A172 (cell line): ENCODE measurements around the gene FUT7. TPM values are rescaled to one million over a fixed set of nuclear protein-coding genes. Genes with fewer than 3 reads are reported as not detected.

ENCODE experiments used
- DNase-seq: peaks from one replicate; pipeline ENCODE4 v3.0.0-alpha.2; 2015; ENCODE audit warnings: low spot score
- total RNA-seq: library from RNA; depleted of rRNA; stranded (reverse); fragments of >200 nt; shearing (Covaris generic); gene quantifications from 2 replicates; pipeline ENCODE4 v1.2.3, GENCODE V29; 2014

FUT7 gene
- total RNA-seq, 1 experiment from 2014 or later: not detected

DNA sequence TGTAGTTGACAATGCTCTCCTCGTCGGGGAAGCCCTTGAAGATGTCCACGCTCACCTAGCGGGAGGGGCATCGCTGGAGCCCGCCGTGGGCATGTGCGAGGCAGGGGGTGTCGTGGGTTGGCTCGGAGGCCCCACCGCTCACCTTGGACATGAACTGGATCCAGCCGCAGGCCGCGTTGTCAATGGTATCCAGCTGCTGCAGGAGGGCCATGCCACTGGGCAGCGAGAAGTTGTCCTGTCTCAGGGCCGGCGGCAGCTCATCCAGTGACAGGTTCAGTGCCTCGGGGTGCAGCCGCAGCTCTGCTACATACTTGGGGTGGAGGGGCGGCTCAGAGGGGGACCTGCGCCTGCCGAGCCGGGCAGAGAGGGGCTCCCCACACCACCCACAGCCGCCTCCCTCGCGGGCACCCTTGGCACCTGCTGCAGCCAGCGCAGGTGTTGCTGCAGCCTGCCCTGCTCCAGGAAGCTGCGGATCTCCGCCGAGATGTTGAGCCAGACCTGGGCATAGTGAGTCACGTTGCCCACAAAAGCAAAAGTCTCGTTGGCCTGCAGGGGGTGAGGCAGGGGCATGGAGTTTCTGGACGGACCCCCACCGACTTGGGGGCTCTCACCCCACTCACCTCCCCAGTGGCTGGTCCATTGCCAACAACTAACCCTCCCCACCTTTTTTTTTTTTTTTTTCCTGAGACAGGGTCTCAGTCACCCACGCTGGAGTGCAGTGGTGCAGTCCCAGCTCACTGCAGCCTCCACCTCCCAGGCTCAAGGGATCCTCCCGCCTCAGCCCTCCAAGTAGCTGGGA lies 12.9 kb downstream of the FUT7 start:
- no peak for DNase-seq

DNA sequence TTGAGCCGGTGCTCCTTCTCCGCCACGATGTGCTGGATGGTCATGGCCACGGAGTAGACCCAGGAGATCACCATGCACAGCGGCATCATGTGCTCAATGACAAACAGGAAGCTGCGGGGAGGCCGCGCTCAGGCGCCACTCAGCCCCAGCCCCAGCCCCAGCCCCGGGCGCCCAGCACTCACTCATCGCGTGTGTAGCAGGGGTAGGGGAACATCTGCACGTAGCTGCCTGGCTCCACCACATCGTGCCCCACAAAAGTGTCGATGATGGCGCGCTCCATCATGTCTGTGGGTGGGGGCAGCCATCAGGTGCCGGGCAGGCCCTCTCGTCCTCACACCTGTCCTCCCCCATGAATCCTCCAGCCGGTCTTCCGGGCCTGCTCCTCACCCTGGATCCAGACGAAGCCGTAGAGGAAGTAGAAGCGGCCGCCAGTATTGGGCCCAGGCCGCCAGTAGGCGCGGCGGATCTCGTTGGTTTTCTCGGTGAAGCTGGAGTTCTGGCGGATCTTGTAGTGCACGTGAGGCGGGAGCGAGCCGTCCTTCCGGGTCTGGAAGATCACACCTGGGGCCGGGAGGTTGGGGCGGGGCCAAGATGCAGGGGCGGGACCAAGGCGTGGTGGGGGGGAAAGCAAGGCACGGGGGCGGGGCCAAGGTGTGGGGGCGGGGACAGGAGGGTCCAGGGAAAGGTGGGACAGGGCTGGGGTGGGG lies 13.9 kb downstream of the FUT7 start:
- no peak for DNase-seq

DNA sequence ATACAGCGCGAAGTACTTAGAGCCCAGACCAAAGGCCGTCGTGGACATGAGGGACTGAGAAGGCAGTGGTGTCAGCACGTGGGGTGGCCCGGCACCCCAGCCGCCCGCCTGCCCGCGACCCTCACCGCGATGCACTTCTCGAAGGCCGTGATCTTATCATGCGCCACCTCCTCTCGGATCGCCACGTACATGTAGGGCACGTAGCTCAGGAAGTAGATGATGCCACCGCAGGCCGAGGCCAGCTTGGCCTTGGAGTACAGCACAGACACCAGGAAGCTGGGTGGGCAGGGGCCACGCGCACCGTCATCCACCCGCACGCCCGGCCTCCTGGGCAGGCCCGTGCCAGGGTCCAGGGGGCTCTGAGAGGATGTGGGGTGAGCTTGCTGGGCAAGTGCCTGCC lies 14.8 kb downstream of the FUT7 start:
- DNase-seq: no peak

DNA sequence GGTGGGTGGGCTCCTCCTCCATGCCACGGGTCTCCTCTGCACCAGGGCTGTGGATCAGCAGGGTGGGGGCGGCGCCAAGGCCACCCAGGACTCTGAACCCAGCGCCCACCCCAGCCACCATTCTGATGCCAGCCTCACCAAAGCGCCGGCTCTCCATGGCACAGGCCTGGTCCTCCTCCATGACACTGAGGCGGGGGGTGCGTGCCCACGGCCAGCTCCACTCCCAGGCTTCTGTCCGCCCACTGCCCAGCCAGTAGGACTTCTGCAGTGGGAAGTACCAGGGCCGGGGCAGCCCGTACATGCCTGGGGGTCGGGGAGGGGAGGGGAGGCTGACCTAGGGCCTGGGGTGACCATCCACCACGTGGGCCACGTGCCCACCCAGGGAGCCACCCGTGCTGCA lies 15.5 kb downstream of the FUT7 start:
- DNase-seq: no peak

DNA sequence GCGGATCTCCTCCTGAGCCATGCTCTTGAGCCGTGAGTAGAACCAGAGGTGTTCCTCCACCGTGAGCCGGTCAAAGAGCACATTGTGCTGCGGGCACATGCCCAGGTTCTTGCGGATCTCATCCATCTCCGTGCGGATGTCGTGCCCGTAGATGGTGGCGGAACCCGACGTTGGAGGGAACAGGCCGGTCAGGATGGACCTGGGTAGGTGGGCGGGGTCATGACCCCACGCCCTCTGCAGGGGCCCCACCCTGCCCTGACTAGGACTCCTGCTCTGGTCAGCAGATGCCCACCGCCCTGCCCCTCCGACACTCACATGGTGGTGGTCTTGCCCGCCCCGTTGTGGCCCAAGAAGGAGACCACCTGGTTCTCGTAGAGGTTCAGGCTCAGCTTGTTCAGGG lies 15.9 kb downstream of the FUT7 start:
- DNase-seq: no peak

DNA sequence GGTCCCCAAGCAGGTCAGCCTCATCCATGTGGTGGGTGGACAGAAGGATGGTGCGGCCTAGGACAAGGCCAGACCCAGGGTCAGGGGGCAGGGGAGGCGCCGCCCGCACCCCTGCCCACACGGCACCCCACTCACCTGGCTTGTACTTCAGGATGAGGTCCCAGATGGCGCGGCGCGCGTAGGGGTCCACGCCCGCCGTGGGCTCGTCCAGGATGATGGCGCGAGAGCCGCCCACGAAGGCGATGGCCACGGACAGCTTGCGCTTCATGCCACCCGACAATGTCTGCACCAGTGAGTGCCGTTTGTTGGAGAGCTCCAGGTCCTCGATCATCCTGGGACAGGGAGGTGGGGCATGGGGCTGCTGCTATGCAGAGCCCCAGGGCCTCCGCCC lies 16.4 kb downstream of the FUT7 start:
- no peak for DNase-seq

DNA sequence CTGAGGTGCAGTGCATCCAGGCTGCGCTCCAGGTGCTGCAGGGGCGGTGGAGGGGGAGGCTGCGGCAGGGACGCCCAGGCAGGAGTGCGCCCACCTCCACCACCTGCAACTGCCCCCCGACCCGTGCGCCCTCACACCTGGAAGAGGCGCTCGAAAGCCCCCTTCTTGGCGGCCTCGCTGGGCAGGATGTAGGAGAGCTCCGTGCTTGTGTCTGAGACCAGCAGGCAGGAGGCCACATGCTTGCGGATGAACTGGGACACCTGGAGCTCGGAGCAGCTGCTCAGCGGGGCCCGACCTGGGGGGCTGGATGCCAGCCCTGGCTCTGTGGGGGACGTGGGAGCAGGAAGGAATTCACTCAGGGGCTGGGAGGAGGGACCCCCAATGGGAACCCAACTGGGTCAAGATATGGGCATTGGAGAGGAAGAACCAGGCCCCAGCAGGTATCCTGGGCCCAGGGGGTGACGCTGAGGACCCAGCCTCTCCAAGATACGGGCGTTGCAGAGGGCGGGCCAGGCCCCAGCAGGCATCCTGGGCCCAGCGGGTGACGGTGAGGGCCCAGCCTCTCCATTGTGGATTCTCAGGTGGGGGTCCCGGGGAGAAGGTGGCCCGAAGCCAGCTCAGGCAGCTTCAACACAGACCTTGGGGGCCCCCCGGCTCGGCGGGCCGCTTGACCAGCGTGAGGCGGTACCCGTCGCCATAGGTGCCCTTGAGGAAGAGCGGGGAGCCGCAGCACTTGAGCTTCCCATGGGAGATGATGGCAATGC lies 16.9 kb downstream of the FUT7 start:
- no peak for DNase-seq

DNA sequence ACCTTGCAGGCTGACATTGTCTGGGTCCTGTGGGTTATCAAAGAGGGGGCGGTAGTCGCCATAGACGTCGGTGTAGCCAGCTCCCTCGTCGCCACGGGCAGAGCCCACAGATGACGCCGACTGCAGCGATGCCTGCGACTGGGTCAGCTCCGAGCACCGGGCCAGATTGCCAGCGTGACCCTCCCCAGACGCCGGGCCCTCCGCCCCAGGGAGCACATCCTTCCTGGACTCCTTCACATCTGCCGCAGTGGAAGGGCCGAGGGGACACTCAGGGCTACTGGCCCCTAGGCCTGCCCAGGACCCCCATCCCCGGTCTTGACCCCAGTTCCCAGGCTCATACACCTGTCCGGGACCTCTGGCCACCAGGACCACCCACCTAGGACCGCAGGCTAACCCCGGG lies 17.7 kb downstream of the FUT7 start:
- DNase-seq: no peak

DNA sequence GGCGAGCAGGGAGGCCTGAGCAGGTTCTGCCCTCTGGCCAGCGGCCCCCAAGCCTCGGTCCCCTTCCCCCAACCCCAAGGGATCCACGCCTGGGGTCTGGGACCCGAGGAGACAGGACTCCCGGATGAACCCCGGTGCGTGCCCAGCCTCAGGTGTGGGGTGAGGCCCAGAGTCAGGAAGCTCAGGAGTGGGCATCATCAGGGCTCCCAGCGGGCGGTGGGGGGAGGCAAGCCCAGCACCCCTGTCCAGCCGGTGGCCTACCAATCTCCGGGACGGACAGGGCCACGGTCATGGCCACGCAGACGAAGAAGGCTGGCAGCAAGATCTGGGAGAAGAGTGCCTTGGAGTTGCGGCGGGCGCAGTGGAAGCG lies 18.3 kb downstream of the FUT7 start:
- no peak for DNase-seq

DNA sequence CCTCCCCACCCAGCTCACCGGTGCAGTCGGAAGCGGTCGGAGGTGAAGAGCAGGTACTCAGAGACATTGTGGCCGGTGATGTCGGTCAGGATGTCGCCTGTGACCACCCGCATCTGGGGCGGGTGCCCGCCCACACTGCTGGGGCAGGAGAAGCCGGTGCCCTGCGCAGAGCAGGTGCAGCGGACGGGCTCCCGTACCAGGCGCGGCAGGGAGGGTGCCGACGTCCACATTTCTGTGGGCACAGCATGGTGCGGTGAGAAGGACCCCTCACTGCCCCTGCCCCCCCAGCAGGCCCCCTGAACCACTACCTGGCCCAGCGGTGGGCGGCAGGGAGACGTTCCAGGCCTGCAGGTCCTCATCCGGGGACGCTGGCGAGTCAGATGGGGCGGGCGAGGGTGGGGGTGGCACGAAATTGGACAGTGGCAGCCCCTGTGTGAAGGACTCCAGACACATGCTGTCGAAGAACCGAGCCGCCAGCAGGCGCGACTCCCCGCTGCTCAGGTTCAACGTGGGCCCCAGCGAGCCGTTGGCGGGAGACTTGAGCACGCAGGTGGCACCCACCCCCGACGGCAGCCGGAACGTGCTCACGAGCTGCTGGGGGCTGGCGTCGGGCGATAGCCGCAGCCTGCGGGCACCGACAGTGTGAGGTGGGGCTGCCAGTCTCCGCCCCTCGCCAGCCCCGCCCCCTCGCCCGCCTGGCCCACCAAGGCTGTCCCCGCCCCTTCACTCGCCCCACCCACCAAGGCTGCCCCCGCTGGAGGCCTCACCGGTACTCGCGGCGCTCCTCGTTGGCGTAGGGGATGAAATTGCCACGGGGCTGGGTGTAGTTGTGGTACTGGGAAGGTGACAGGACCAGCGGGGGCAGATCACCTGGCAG lies 19.0 kb downstream of the FUT7 start:
- no peak for DNase-seq

DNA sequence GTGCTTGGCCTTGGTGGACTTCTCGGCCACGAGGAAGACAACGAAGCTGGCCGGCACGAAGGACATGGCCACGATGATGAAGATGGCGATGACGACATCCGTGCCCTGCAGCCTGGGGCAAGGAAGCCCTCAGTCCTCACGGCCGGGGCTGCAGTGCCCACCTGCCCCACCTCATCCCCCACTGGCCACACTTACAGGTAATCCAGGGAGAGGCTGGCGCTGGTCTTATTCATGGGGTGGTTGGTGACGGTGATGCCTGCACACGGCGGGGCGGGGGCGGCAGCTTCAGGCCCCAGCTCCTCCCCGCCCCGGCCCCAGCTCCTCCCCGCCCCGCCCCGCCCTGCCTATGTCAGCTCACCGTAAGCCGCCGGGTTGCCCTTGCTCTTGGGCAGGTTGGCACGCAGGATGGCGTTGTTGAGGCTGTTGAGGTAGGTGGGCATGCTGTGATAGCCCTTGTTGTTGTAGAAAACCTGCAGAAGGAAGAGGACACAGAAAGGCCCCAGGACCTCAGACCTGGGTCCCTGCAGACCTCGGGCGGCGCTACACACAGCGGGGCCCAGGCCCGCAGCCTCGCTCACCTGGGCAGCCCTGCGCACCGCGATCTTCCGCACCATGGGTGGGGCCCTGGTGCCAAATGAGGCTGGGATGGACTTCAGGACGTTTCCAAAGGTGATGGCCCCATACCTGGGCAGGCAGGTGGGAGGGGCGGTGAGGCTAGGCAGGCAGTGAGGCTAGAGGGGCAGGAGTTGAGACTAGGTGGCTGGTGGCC lies 19.8 kb downstream of the FUT7 start:
- no peak for DNase-seq

DNA sequence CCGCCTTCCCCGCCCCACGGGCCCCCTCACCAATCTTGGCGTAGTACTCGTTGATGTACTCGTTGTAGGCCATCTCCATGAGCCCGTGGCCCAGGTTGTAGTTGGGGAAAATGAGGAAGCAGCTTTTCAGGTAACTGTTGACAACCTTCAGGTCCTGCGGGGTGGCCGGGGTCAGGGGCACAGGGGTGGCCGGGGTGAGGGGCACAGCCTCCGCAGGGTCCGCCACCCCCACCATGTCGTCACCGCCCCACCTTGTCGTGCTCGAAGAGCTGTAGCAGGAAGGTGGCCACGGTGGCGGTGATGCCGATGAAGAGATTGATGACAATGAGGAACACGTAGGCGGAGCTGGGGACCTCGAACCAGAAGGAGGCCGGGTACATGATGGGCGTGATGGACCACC lies 20.7 kb downstream of the FUT7 start:
- no peak for DNase-seq

DNA sequence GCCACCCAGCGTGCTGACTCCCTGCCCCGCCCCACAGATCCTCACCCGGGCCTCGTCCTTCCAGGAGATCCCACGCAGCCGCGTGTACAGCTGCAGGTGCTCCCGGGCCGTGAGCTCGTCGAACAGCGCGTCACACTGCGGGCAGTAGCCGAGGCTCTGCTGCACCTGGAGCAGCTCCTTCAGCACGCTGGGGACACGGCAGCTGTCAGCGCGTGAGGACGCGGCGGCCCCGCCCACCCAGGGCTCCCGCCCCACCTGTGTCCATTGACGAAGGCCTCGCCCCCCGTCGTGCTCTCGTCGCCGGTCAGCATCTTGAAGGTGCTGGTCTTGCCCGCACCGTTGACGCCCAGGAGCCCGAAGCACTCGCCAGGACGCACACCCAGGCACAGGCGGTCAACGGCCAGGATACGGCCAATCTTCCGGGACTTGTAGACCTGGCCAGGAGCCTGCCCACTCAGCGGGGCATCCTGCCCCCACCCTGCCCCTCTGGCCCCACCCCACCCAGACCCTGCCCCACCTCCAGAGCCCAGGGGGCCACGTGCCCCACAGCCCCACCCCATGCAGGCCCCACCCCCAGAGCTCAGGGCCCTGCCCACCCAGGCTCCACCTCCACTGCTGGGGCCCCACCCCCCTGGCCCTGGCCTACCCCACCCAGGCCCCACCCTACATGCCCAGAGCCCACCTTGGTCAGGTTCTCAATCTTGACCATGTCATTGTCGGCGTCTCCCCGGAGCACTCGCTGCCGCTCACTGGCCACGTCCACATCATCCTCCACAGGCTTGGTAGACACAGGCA lies 21.8 kb downstream of the FUT7 start:
- DNase-seq: no peak

DNA sequence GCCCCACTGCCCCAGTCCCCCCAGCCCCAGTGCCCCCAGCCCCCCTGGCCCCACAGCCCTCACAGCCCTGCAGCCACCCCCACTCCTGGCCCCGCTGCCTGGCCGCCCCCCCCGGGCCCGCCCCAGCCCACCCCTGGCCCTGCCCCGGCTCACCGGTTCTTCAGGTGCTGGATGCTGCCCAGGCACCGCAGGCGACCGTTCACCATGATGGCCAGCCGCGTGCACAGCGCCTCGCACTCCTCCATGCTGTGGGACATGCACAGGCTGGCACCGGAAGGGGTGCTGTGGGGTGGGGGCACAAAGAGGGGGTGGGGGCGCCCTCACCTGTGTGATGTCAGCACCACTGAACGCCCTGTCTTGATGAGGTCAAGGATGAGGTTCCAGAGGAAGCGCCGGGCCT lies 22.7 kb downstream of the FUT7 start:
- no peak for DNase-seq

DNA sequence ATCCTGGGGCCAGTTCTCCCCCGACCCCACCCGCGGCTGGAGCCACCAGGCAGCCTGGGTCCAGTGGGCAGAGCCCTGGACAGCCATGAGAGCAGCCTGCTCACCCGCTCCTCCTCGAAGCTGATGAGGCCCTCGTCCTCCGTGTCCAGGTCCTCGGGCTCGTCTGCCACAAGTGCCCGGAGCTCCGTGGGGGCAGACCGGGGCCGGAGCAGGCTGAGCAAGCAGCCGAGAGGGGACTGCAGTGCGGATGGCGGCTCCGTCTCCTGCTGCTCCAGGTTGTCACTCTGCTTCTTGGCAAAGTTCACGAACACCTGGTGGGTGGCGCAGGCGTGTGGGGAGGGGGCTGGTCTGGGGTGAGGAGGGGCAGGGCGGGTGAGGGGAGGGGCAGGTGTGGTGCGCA lies 23.6 kb downstream of the FUT7 start:
- no peak for DNase-seq

DNA sequence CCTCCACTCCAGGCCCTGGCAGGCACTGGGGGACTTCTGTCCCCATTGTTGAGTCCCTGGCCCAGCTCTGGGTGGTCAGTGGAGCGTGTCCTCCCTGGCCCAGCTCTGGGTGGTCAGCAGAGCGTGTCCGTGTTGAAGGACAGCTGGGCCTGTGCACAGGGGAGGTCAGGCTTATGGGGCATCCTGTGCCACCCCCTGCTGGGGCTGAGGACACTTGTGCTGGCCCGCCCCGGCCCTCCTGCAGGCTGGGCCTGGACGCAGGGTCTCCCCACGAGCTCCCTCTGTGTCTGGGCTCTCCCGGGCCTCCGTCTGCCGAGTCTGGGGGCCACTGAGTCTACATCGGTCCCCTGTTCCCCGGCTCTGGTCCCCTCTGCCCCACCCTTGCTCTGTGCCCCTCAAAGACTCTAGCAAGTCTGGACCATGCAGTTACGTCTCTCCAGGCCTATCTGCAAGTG lies 24.0 kb downstream of the FUT7 start:
- no peak for DNase-seq

DNA sequence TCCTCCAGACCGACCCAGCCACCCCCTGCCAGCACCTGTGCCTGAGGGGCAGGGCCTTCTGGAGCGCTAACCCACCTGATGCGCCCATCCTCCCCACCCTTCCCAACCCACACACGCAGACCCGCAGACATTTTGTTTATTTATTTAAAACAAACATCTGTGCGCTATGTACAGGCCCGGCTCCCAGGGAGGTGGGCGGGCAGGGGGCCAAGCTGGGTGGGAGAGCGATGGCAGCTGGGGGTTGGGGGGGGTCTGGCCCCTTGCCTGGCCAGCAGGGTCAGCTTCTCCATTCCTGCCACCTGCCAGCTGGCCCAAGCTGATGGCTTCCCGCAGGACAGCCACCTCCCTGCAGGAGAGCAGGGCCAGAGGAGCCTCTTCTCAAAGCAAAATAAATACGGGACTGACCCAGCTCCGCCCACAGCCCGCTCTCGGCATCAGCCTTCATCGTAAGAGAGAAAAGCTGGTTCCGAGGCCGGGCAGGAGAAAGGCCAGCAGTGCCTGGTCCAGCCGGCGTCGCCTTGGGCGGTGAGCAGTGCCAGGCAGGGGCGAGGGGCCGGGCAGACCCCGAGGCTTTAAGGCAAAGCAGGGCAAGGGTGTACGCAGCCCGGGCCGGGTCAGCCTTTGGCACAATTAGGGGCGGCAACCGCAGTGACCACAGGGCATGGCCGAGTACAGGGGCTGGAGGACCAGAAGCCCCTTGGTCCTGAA lies 24.6 kb downstream of the FUT7 start:
- DNase-seq: no peak

DNA sequence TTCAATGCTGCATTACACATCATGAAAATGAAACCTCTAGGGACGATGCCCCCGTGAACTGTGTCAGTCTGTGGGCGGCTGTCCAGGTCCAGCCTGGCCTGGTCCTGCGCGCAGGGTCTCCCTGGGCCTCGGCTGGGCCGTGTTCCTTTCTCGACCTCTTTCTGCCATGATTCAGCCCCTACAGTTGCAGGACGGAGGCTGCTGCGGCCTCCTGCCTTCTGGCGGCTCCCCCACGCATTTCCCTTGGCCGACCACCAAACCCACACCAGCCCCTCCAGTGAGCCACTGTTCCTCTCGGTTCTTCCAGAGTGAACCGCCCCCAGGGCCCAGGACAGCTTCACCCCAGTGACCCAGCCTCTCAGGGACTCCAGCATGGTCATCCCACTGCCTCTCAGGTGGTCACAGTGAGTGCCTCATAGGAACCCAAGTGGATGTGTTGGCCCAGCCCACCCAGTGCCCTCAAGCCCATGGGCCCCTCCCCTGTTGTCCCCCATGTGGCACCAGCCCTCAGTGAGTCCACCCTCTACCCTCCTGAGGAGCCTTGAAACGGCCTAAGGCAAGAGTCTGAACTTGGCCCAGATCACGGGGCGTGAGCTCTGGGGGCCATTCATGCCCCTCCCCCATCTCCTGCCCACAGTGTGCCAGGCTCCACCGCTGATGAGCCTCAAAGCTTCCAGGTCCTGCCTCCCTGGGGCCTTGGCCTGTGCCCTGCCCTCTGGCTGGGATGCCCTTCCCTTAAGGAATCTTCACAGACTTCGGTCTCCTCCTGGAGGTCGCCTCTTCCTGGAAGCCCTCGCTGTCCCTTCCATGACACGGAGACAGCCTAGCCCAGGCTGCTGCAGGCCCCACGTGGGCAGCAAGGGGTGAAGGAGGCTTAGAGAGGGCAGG lies 25.5 kb downstream of the FUT7 start:
- DNase-seq: no peak
